Measurements from ENCODE around the gene ARL6IP4.

GRCh38 chr12:122979001-122979907 lies 1.2 kb upstream of the ARL6IP4 start:
- TF ChIP-seq ATF2 (tag by site-specific recombination; IDR thresholded peaks at IDR 0.05; ENCODE audit: low read depth) (no peak), ZEB2 (tag by site-specific recombination; IDR thresholded peaks at IDR 0.05) (no peak), CTCF (tag by site-specific recombination; IDR thresholded peaks at IDR 0.05) (no peak), ZNF600 (tag by site-specific recombination; IDR thresholded peaks at IDR 0.05) (peak; percentile 79)
